Activated CD4-positive, alpha-beta T cell treated with anti-CD3 and anti-CD28 coated beads, Interleukin-2, amount 10 ng/mL, durations not matched to agents 24 days and 14 days (primary cell): ENCODE data around the gene TMEFF1. TPM values are rescaled to one million over a fixed set of nuclear protein-coding genes. Genes with fewer than 3 reads are reported as not detected.
"Not testable (repeated sequence)": the region's sequence is repeated elsewhere in the genome, so short reads cannot be mapped to it uniquely, and the experiment has no call there.

Experiments used
- DNase-seq: peaks from one replicate; pipeline ENCODE4 v3.0.0; 2022
- H3K27ac Mint-ChIP-seq: one replicate; pipeline ENCODE4 v1.8.0; 2022; ENCODE audit warnings: mild to moderate bottlenecking, mixed read lengths
- H3K27me3 Mint-ChIP-seq: one replicate; pipeline ENCODE4 v1.8.0; 2022; ENCODE audit warnings: mixed read lengths
- H3K36me3 Mint-ChIP-seq: one replicate; pipeline ENCODE4 v1.8.0; 2022; ENCODE audit warnings: low read depth, mild to moderate bottlenecking, mixed read lengths
- H3K4me1 Mint-ChIP-seq: one replicate; pipeline ENCODE4 v1.8.0; 2021; ENCODE audit warnings: mixed read lengths
- H3K4me3 Mint-ChIP-seq: one replicate; pipeline ENCODE4 v1.8.0; 2022; ENCODE audit warnings: mild to moderate bottlenecking, moderate library complexity, mixed read lengths
- H3K9me3 Mint-ChIP-seq: one replicate; pipeline ENCODE4 v1.8.0; 2021; ENCODE audit warnings: mixed read lengths
- intact Hi-C: fragments of 100-400 bp; cut with micrococcal nuclease; formaldehyde crosslinking; loops from one replicate; pipeline ENCODE4 v1.15.1; 2023
- total RNA-seq: library from RNA; stranded (reverse); gene quantifications from 2 replicates; pipeline ENCODE4 v1.2.3, GENCODE V29; 2022

The TMEFF1 gene
- total RNA-seq, 1 donor from 2014 or later = 0.16 TPM

GRCh38 chr9:100440071-100440470 is 32.9 kb upstream of the TMEFF1 start:
- H3K27me3 Mint-ChIP-seq = no peaks in the 10 kb centered on the region
- DNase-seq = no peak
- H3K4me1 Mint-ChIP-seq = peaks cover 2% of the 10 kb centered on the region
- intact Hi-C loops = no loop called here
- no peak overlapping the region for H3K4me3 Mint-ChIP-seq
- H3K36me3 Mint-ChIP-seq = peaks cover 2% of the 10 kb centered on the region
- no peaks in the 10 kb centered on the region for H3K9me3 Mint-ChIP-seq
- H3K27ac Mint-ChIP-seq = no peak overlapping the region

- H3K9me3 Mint-ChIP-seq, H3K4me1 Mint-ChIP-seq, H3K4me3 Mint-ChIP-seq: not testable (repeated sequence)
Measured at GRCh38 chr9:100440487-100440886, 32.5 kb upstream of the TMEFF1 start.

DNA sequence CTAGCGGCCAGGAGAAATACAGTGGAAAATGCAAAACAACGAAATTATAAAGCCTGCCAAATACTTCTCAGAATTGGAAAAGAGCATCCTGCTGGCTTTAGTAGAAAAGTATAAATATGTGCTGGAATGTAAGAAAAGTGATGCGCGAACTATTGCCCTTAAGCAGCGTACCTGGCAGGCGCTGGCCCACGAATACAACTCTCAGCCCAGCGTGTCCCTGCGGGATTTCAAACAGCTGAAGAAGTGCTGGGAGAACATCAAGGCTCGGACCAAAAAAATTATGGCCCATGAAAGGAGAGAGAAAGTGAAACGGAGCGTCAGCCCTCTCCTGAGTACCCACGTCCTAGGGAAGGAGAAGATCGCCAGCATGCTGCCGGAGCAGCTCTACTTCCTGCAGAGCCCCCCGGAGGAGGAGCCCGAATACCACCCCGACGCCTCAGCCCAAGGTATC is 31.0 kb upstream of the TMEFF1 start:
- Mint-ChIP-seq H3K27ac (no peak overlapping the region), H3K4me1 (peaks cover 2% of the 10 kb centered on the region), H3K36me3 (peaks cover 2% of the 10 kb centered on the region), H3K27me3 (no peaks in the 10 kb centered on the region), H3K4me3 (no peak overlapping the region), H3K9me3 (no peaks in the 10 kb centered on the region)
- no peak for DNase-seq
- intact Hi-C loops = no loop called here

More at GRCh38 chr9:100440487-100440886, 32.5 kb upstream of the TMEFF1 start:
- DNase-seq, H3K36me3 Mint-ChIP-seq, intact Hi-C loops, H3K27me3 Mint-ChIP-seq, H3K27ac Mint-ChIP-seq: not testable (repeated sequence)

- Mint-ChIP-seq H3K9me3 (no peaks in the 10 kb centered on the region), H3K36me3 (peaks cover 2% of the 10 kb centered on the region), H3K4me1 (no peaks in the 10 kb centered on the region), H3K27me3 (no peaks in the 10 kb centered on the region), H3K4me3 (no peak overlapping the region), H3K27ac (no peak overlapping the region)
- DNase-seq = no peak
- intact Hi-C loops = no loop called here
Measured at GRCh38 chr9:100443781-100444768, 28.9 kb upstream of the TMEFF1 start.

- Mint-ChIP-seq H3K27ac (no peak overlapping the region), H3K4me1 (peaks cover 5% of the 10 kb centered on the region), H3K4me3 (no peak overlapping the region), H3K9me3 (no peaks in the 10 kb centered on the region), H3K27me3 (no peaks in the 10 kb centered on the region), H3K36me3 (peaks cover 2% of the 10 kb centered on the region)
- intact Hi-C loops = no loop called here
- no peak for DNase-seq
Measured at GRCh38 chr9:100445161-100445902, 27.6 kb upstream of the TMEFF1 start.

- DNase-seq = no peak
- H3K9me3 Mint-ChIP-seq = no peaks in the 10 kb centered on the region
- H3K27me3 Mint-ChIP-seq = no peaks in the 10 kb centered on the region
- H3K4me1 Mint-ChIP-seq = peaks cover 5% of the 10 kb centered on the region
- H3K4me3 Mint-ChIP-seq = no peak overlapping the region
- intact Hi-C loops = no loop called here
- H3K36me3 Mint-ChIP-seq = peaks cover 5% of the 10 kb centered on the region
- no peak overlapping the region for H3K27ac Mint-ChIP-seq
Measured at GRCh38 chr9:100445903-100446549, 26.9 kb upstream of the TMEFF1 start.

DNA sequence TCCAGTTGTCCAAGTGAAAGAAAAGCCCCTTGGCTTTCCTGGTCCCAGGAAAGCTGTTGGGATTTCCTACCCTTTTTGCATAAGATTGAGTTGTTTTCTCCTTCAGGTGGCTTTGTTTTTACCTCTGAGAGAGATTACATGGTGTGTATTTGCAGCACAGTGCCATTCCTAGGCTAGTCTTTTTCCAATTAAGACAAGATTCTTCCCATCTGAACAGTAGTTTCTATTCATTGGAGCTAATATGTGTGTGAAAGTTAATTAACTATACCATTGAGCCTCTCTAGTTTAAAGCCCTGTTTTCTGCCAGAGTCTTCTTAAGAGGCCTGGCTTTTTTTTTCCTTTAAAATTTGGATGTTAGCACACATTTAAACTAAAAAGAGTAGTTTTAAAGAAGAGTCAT is 25.9 kb upstream of the TMEFF1 start:
- Mint-ChIP-seq H3K9me3 (no peaks in the 10 kb centered on the region), H3K27me3 (no peaks in the 10 kb centered on the region), H3K36me3 (peaks cover 6% of the 10 kb centered on the region), H3K4me3 (no peak overlapping the region), H3K27ac (no peak overlapping the region), H3K4me1 (peaks cover 5% of the 10 kb centered on the region)
- intact Hi-C loops = no loop called here
- no peak for DNase-seq

DNA sequence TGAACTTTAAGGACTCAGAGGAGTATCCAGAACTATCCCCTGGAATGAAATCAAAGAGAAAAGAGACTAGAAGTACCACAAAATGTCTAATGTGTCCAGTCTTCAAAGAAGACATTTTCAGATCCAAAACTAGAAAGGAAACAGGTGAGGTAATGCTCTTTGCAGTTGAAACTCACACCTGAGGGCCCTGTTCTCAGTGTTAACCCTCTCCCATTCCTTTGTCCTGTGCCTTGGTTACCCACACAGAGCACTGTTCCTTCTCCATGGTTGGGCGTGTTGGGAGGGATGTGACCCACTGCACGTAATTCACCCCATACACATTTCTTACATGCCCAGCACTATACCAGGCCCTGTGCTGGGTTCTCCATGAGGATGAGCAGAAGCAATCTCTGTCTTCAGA is 24.7 kb upstream of the TMEFF1 start:
- intact Hi-C loops = no loop called here
- no peak for DNase-seq
- no peaks in the 10 kb centered on the region for H3K9me3 Mint-ChIP-seq
- H3K4me3 Mint-ChIP-seq = no peak overlapping the region
- H3K36me3 Mint-ChIP-seq = peaks cover 6% of the 10 kb centered on the region
- H3K4me1 Mint-ChIP-seq = peaks cover 5% of the 10 kb centered on the region
- H3K27ac Mint-ChIP-seq = no peak overlapping the region
- no peaks in the 10 kb centered on the region for H3K27me3 Mint-ChIP-seq

GRCh38 chr9:100449420-100449819 is 23.5 kb upstream of the TMEFF1 start:
- no peak overlapping the region for H3K27ac Mint-ChIP-seq
- DNase-seq = no peak
- peaks cover 5% of the 10 kb centered on the region for H3K4me1 Mint-ChIP-seq
- H3K9me3 Mint-ChIP-seq = no peaks in the 10 kb centered on the region
- no peak overlapping the region for H3K4me3 Mint-ChIP-seq
- H3K27me3 Mint-ChIP-seq = no peaks in the 10 kb centered on the region
- intact Hi-C loops = no loop called here
- peaks cover 6% of the 10 kb centered on the region for H3K36me3 Mint-ChIP-seq

GRCh38 chr9:100452894-100453293 is 20.1 kb upstream of the TMEFF1 start:
- Mint-ChIP-seq H3K27me3 (peaks cover 2% of the 10 kb centered on the region), H3K27ac (no peak overlapping the region), H3K36me3 (peaks cover 6% of the 10 kb centered on the region), H3K4me3 (no peak overlapping the region), H3K9me3 (no peaks in the 10 kb centered on the region), H3K4me1 (peaks cover 5% of the 10 kb centered on the region)
- intact Hi-C loops = no loop called here
- DNase-seq = no peak

GRCh38 chr9:100455470-100455869 is 17.5 kb upstream of the TMEFF1 start:
- intact Hi-C loops = no loop called here
- Mint-ChIP-seq H3K27ac (no peak overlapping the region), H3K9me3 (no peaks in the 10 kb centered on the region), H3K4me3 (no peak overlapping the region), H3K4me1 (no peaks in the 10 kb centered on the region), H3K36me3 (peaks cover 5% of the 10 kb centered on the region), H3K27me3 (peaks cover 9% of the 10 kb centered on the region)
- DNase-seq = no peak

- Mint-ChIP-seq H3K9me3 (no peaks in the 10 kb centered on the region), H3K4me3 (no peak overlapping the region), H3K36me3 (no peaks in the 10 kb centered on the region), H3K4me1 (no peaks in the 10 kb centered on the region), H3K27me3 (peaks cover 11% of the 10 kb centered on the region), H3K27ac (no peak overlapping the region)
- intact Hi-C loops = no loop called here
- no peak for DNase-seq
Measured at GRCh38 chr9:100457517-100457916, 15.4 kb upstream of the TMEFF1 start.

DNA sequence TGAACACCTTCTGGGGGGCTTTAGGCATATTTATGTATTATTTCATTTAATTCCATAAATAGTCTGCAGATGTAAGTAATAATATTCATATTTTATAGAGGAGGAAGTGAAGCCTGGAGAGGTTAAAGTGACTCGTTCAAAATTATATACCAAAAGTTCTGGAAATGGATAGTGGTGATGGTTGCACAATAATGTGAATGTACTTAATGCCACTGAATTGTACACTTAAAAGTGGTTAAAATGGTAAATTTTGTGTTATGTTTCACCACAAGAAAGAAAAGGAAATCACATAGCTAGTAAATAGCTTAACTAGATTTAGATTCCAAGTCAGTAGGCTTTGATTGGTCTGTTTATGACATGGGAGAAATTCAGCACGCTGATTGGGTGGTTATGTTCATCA is 13.0 kb upstream of the TMEFF1 start:
- Mint-ChIP-seq H3K9me3 (no peaks in the 10 kb centered on the region), H3K27me3 (peaks cover 21% of the 10 kb centered on the region)
- no peak for DNase-seq

DNA sequence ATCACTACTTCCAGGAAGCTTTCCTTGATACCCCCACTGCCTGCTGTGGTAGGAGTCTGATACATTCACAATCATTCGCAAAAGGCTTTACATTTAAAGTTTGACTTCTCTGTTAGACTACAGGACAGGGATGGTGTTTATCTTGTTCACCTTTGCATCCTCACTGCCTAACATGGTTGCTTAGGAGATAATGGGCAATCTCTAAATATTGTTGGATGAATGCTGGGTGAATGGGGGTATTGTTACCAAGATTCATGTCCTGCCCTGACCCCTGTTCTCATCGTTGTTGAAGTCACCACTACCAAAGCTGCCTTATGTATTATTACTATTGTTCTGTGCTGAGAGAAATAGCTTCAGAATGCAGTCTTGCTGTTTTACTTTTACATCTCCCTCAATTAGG is 7.7 kb upstream of the TMEFF1 start:
- no peaks in the 10 kb centered on the region for H3K9me3 Mint-ChIP-seq
- intact Hi-C loops = no loop called here
- H3K4me1 Mint-ChIP-seq = no peaks in the 10 kb centered on the region

More for the DNA sequence above, 13.0 kb upstream of the TMEFF1 start:
- Mint-ChIP-seq H3K4me1 (no peaks in the 10 kb centered on the region), H3K36me3 (no peaks in the 10 kb centered on the region), H3K27ac (no peak overlapping the region), H3K4me3 (no peak overlapping the region)
- intact Hi-C loops = no loop called here

More for the DNA sequence above, 7.7 kb upstream of the TMEFF1 start:
- H3K36me3 Mint-ChIP-seq = no peaks in the 10 kb centered on the region
- no peak overlapping the region for H3K4me3 Mint-ChIP-seq
- no peak for DNase-seq
- H3K27me3 Mint-ChIP-seq = peaks cover 23% of the 10 kb centered on the region
- no peak overlapping the region for H3K27ac Mint-ChIP-seq
